Left lung (tissue), 14 donors: Measurements from ENCODE around the gene GPNMB. TPM values are rescaled to one million over a fixed set of nuclear protein-coding genes. Genes with fewer than 3 reads are reported as not detected.
"Not testable (repeated sequence)": the region's sequence is repeated elsewhere in the genome, so short reads cannot be mapped to it uniquely, and the experiment has no call there.

Source experiments
- ATAC-seq: fragments of 200-7000 bp; cut with Tn5 transposase; one replicate; pipeline ENCODE4 v1.9.1; 2020; ENCODE audit warnings: moderate library complexity
- DNase-seq, 4 donors: peaks; one replicate each; pipeline ENCODE4 v3.0.0-alpha.2; 2013 to 2020
- H3K27ac ChIP-seq, 2 donors: fragments of 200-600 bp; sonication (generic) in 1 of 2; one replicate each; pipeline versions ENCODE4 v1.5.0 to v1.8.0; 2020 to 2021
- H3K27me3 ChIP-seq, 2 donors: fragments of 200-600 bp; sonication (generic) in 1 of 2; one replicate each; pipeline versions ENCODE4 v1.5.0 to v1.8.0; 2020 to 2021
- H3K36me3 ChIP-seq, 2 donors: fragments of 200-600 bp; sonication (generic) in 1 of 2; one replicate each; pipeline versions ENCODE4 v1.5.0 to v1.8.0; 2020 to 2021
- H3K4me1 ChIP-seq, 2 donors: fragments of 200-600 bp; one replicate each; pipeline ENCODE4 v1.8.0; 2021
- H3K4me3 ChIP-seq, 2 donors: fragments of 200-600 bp; sonication (generic) in 1 of 2; one replicate each; pipeline versions ENCODE4 v1.5.0 to v1.8.0; 2020 to 2021; ENCODE audit warnings: mild to moderate bottlenecking in 1 of 2
- H3K9me3 ChIP-seq, 2 donors: fragments of 200-600 bp; sonication (generic) in 1 of 2; one replicate each; pipeline versions ENCODE4 v1.5.0 to v1.8.0; 2020 to 2021
- CTCF ChIP-seq, 2 donors: fragments of 200-600 bp; sonication (generic) in 1 of 2; IDR thresholded peaks; one replicate each; pipeline versions ENCODE4 v1.5.0 to v1.8.0; 2021; ENCODE audit warnings: antibody characterized with exemption in 2 of 2
- intact Hi-C, 2 donors: fragments of 100-400 bp; cut with DNase I; formaldehyde crosslinking; loops; one replicate each; pipeline versions ENCODE4 v1.11.2 to v1.14.2; 2022
- long read RNA-seq, 12 donors: library from polyadenylated mRNA in 2 of 12; unstranded in 2 of 12; transcript quantifications; one replicate each; pipeline ENCODE4 v2.0.0 and lab custom pipeline, GENCODE V29; 2019 to 2026
- polyA plus RNA-seq, 6 donors: library from polyadenylated mRNA; unstranded; fragments of 120-200 nt; gene quantifications; one replicate each; pipeline ENCODE4 v1.2.1, GENCODE V29; 2013; ENCODE audit not compliant: insufficient read length in 6 of 6
- total RNA-seq, 2 donors: library from RNA; stranded (reverse); fragmentation: NEBNext Ultra II Directional; extraction: Animal tissue kit (Norgen Biotek cat#: 25700); gene quantifications; one replicate each; pipeline ENCODE4 v1.2.1, GENCODE V29; 2021
- donor health status: DM: no; HTN: yes; CAD: no.
- donor health status: DM: no; HTN: no; CAD: no.

The GPNMB gene
- total RNA-seq (100 to 1,000 TPM; 236 to 290 TPM), polyA plus RNA-seq (1 to 10 TPM; 2.0 to 4.7 (median 3.0) TPM)
- long read RNA-seq, donor 1, partial matches to known transcripts: 0 of 2 reads
- long read RNA-seq, donor 1, other reads (novel, unspliced or antisense): 0 of 2 reads
- long read RNA-seq, donor 2: 0 reads
- long read RNA-seq, donor 3: 0 reads
- long read RNA-seq, donor 4, transcript GPNMB-203 (4 exons, 1,673 nt): minor isoform, 19 of 86 reads
- long read RNA-seq, donor 4, transcript GPNMB-202 (11 exons, 2,763 nt): minor isoform, 7 of 86 reads
- long read RNA-seq, donor 4, transcript GPNMB-201 (11 exons, 2,862 nt): major isoform, 32 of 86 reads
- long read RNA-seq, donor 4, partial matches to known transcripts: 16 of 86 reads
- long read RNA-seq, donor 4, other reads (novel, unspliced or antisense): 11 of 86 reads
- long read RNA-seq, donor 5: 0 reads
- long read RNA-seq, donor 6: 0 reads
- long read RNA-seq, donor 7: 0 reads
- long read RNA-seq, donor 8: 0 reads
- long read RNA-seq, donor 9: 0 reads
- long read RNA-seq, donor 10, transcript GPNMB-201 (11 exons, 2,862 nt): minor isoform, 8 of 31 reads
- long read RNA-seq, donor 10, transcript GPNMB-203 (4 exons, 1,673 nt): major isoform, 14 of 31 reads
- long read RNA-seq, donor 10, partial matches to known transcripts: 4 of 31 reads
- long read RNA-seq, donor 10, other reads (novel, unspliced or antisense): 4 of 31 reads
- long read RNA-seq, donor 11: 0 reads
- long read RNA-seq, donor 12: 0 reads

GRCh38 chr7:23246555-23246954 lies at the start of gene GPNMB:
Gene GPNMB, plus strand, starts transcription at chr7:23246775. Its CDS starts 83 bp downstream, at chr7:23246858.
- H3K4me3 ChIP-seq: peak within 1 kb of the TSS; percentile 35 to 41
- ATAC-seq: peak; percentile 82
- no peaks in the 10 kb centered on the region for H3K9me3 ChIP-seq
- peaks cover 0 to 11% of the 10 kb centered on the region in 2 donors for H3K4me1 ChIP-seq
- peaks cover 0 to 64% of the 10 kb centered on the region in 2 donors for H3K27me3 ChIP-seq
- H3K36me3 ChIP-seq: no peaks in the 10 kb centered on the region
- intact Hi-C loops: no loop called here
- H3K27ac ChIP-seq: peak within 1 kb of the TSS; percentile 55 to 71
- peak in 1 of 4 donors; percentile 70 for DNase-seq
- TF ChIP-seq CTCF (IDR thresholded peaks at IDR 0.05): no peak

- DNase-seq, H3K27me3 ChIP-seq, ATAC-seq, H3K9me3 ChIP-seq, H3K27ac ChIP-seq, H3K4me3 ChIP-seq, H3K4me1 ChIP-seq, intact Hi-C loops: not testable (repeated sequence)
- H3K36me3 ChIP-seq: peaks cover 0 to 91% of the 10 kb centered on the region in 2 donors
Observed at GRCh38 chr7:23197745-23198144, 48.8 kb upstream of the GPNMB start.

GRCh38 chr7:23200331-23200730 lies 46.2 kb upstream of the GPNMB start:
- no peaks in the 10 kb centered on the region for H3K4me1 ChIP-seq
- ATAC-seq (no peak), DNase-seq (no peak)
- H3K27me3 ChIP-seq: no peaks in the 10 kb centered on the region
- H3K9me3 ChIP-seq: no peaks in the 10 kb centered on the region
- TF ChIP-seq CTCF (IDR thresholded peaks at IDR 0.05): no peak
- no peak overlapping the region for H3K27ac ChIP-seq
- H3K4me3 ChIP-seq: no peak overlapping the region
- intact Hi-C loops: no loop called here
- peaks cover 0 to 70% of the 10 kb centered on the region in 2 donors for H3K36me3 ChIP-seq

GRCh38 chr7:23204241-23204640 lies 42.3 kb upstream of the GPNMB start:
- Histone ChIP-seq H3K36me3 (peaks cover 0 to 37% of the 10 kb centered on the region in 2 donors), H3K27ac (no peak overlapping the region), H3K27me3 (peaks cover 0 to 12% of the 10 kb centered on the region in 2 donors), H3K4me3 (no peak overlapping the region), H3K4me1 (peaks cover 0 to 20% of the 10 kb centered on the region in 2 donors), H3K9me3 (no peaks in the 10 kb centered on the region)
- no peak for DNase-seq
- no peak for TF ChIP-seq CTCF (IDR thresholded peaks at IDR 0.05)
- intact Hi-C loops: no loop called here
- ATAC-seq: no peak

GRCh38 chr7:23205577-23205908 lies 41.0 kb upstream of the GPNMB start:
- Histone ChIP-seq H3K27me3 (peaks cover 0 to 20% of the 10 kb centered on the region in 2 donors), H3K36me3 (peaks cover 0 to 24% of the 10 kb centered on the region in 2 donors), H3K4me3 (peak overlapping the region in 1 of 2 donors; percentile 24), H3K27ac (peak overlapping the region in 1 of 2 donors; percentile 57), H3K4me1 (peaks cover 0 to 23% of the 10 kb centered on the region in 2 donors), H3K9me3 (no peaks in the 10 kb centered on the region)
- no peak for ATAC-seq
- no peak for DNase-seq
- intact Hi-C loops: no loop called here
- TF ChIP-seq CTCF (IDR thresholded peaks at IDR 0.05): no peak
